ENCODE data around the gene FAM217B. TPM values are rescaled to one million over a fixed set of nuclear protein-coding genes. Genes with fewer than 3 reads are reported as not detected.

The FAM217B gene
- total and polyA plus RNA-seq, 7 experiments from 2014 or later = 19.3 to 47.4 (median 28.0) TPM

GRCh38 chr20:59948212-59948611 is 8.0 kb downstream of the FAM217B start:
- Histone ChIP-seq H3K27ac (ENCODE audit: low read depth, low read length) (peak overlapping the region; percentile 55), H3K36me3 (ENCODE audit: control insufficient read depth in 2 of 3, insufficient read depth in 3 of 3, low read length in 3 of 3) (peaks cover 6 to 14% (median 12%) of the 10 kb centered on the region in 3 experiments), H3K4me1 (ENCODE audit: control insufficient read depth in 2 of 2, insufficient read depth in 2 of 2, low read length in 2 of 2) (peaks cover 0 to 10% of the 10 kb centered on the region in 2 donors), H3K4me3 (ENCODE audit: low read length) (no peak overlapping the region), H3K9me3 (ENCODE audit: control insufficient read depth in 2 of 3, low read length in 3 of 3) (no peaks in the 10 kb centered on the region), H3K27me3 (ENCODE audit: control insufficient read depth in 2 of 2, insufficient read depth in 2 of 2, low read length in 2 of 2) (no peaks in the 10 kb centered on the region)
- Mint-ChIP-seq H3K4me1 (peaks cover 11 to 39% (median 22%) of the 10 kb centered on the region in 7 donors), H3K9me3 (no peaks in the 10 kb centered on the region), H3K27ac (peak overlapping the region in 8 of 9 donors; percentile 82 to 95 (median 90)), H3K27me3 (no peaks in the 10 kb centered on the region), H3K36me3 (peaks cover 0 to 20% (median 7%) of the 10 kb centered on the region in 5 donors), H3K4me3 (peak overlapping the region in 3 of 10 donors; percentile 60 to 70 (median 67))
- ChIA-PET POLR2A (interaction anchor here (4.0 kb wide), 1 partner anchor 8 kb away, joined by 21 read pairs; the partner anchor contains the start of genes FAM217B and PPP1R3D), CTCF (interaction anchor here (0.7 to 2.6 kb wide), 4 partner anchors 12 to 315 kb away, joined by 3 to 13 read pairs (median 4); partner anchors contain the start of gene SYCP2)
- no peak for ATAC-seq
- DNase-seq = no peak
- intact Hi-C loops (cut with micrococcal nuclease) = loop anchor here (1.0 to 10.0 kb wide), 10 partner anchors 8 to 1643 kb away; partner anchors contain the start of genes FAM217B (in 1 of the 2), PPP1R3D (in 1 of the 2), RAB22A (in 1 of the 2) and VAPB (in 1 of the 2)

DNA sequence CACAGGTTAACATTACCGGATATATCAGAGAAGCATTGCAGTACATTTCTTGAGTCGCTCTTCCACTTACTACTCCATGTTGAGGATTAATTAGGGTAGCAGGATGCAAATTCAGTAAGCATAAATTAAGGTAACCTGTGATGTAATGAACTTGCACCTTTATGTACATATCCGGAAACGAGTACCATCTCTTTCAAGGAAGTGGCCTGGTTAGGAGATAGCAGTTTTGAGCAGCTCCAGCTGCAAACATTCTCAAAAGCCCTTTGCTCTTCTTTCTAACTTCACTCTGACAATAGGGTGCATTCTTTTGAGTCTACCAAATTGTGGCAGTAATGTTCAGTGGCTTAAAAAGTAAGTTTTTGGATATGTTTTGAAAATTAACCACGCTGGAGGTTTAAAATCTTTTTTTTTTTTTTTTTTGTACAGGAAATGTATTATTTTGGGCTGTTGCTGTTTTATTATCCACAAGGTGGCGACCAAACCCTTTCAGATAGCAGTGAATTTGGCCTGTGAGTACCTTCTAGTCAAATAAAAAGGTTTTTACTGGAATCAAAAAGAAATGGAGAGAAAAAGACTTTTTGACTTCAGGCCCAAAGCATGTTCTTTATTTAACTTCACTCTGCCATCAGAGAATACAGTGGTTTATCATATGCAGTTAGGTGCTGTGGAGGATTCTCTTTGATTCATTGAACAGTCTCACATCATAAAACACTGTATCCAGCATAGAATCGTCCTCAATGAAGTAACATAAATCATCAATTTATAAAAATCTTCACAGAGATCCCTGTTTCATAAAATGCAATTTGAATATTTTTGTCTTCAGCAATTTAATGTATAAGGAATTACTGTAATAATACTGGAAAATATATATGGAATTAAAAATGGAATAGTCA is 8.9 kb downstream of the FAM217B start:
- H3K4me1 ChIP-seq (ENCODE audit: control insufficient read depth in 2 of 2, insufficient read depth in 2 of 2, low read length in 2 of 2) = peaks cover 0 to 10% of the 10 kb centered on the region in 2 donors
- peak overlapping the region; percentile 82 to 95 (median 89) for H3K27ac Mint-ChIP-seq
- no peak overlapping the region for H3K4me3 ChIP-seq (ENCODE audit: low read length)
- peak overlapping the region in 9 of 10 donors; percentile 34 to 80 (median 70) for H3K4me3 Mint-ChIP-seq
- POLR2A ChIA-PET = interaction anchor here (4.0 kb wide), 1 partner anchor 9 kb away, joined by 21 read pairs; the partner anchor contains the start of genes FAM217B and PPP1R3D
- CTCF ChIA-PET = interaction anchor here (0.6 to 2.6 kb wide), 9 partner anchors 9 to 1270 kb away, joined by 3 to 13 read pairs (median 3); partner anchors contain the start of genes CDH26, FAM217B and PPP1R3D
- intact Hi-C loops (cut with micrococcal nuclease) = loop anchor here (1.0 to 10.0 kb wide), 13 partner anchors 9 to 1644 kb away; partner anchors contain the start of genes FAM217B (in 2 of the 2), PPP1R3D (in 2 of the 2), RAB22A (in 1 of the 2) and VAPB (in 1 of the 2)
- ATAC-seq (peak; percentile 90), DNase-seq (peak in 7 of 9 donors; percentile 56 to 76 (median 72))
- no peaks in the 10 kb centered on the region for H3K9me3 ChIP-seq (ENCODE audit: control insufficient read depth in 2 of 3, low read length in 3 of 3)
- no peaks in the 10 kb centered on the region for H3K9me3 Mint-ChIP-seq
- peaks cover 0 to 16% (median 7%) of the 10 kb centered on the region in 5 donors for H3K36me3 Mint-ChIP-seq
- peaks cover 11 to 38% (median 22%) of the 10 kb centered on the region in 7 donors for H3K4me1 Mint-ChIP-seq
- H3K27ac ChIP-seq (ENCODE audit: low read depth, low read length) = peak overlapping the region; percentile 55
- H3K27me3 Mint-ChIP-seq = no peaks in the 10 kb centered on the region
- no peaks in the 10 kb centered on the region for H3K27me3 ChIP-seq (ENCODE audit: control insufficient read depth in 2 of 2, insufficient read depth in 2 of 2, low read length in 2 of 2)
- H3K36me3 ChIP-seq (ENCODE audit: control insufficient read depth in 2 of 3, insufficient read depth in 3 of 3, low read length in 3 of 3) = peaks cover 0 to 10% (median 5%) of the 10 kb centered on the region in 3 experiments

DNA sequence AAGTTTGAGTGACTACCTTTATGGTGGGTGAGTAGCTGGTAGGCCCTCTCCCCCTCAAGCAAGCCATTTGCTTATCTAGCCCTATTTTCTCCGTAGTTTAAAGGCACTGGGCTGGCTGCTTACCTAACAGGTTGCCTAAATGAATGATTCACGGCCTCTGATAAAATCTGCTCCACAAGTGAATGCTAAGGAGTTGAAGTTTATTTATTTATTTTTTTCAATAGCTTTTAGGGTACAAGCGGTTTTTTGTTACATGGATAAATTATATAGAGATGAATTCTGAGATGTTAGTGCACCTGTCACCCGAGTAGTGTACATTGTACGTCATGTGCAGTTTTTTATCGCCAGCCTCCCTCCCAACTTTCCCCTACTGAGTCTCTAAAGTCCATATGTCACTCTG is 9.7 kb downstream of the FAM217B start:
- H3K27me3 Mint-ChIP-seq = no peaks in the 10 kb centered on the region
- intact Hi-C loops (cut with micrococcal nuclease) = loop anchor here (1.0 to 10.0 kb wide), 13 partner anchors 10 to 1645 kb away; partner anchors contain the start of genes FAM217B (in 1 of the 2), PPP1R3D (in 1 of the 2), RAB22A (in 1 of the 2) and VAPB (in 1 of the 2)
- H3K4me3 ChIP-seq (ENCODE audit: low read length) = no peak overlapping the region
- H3K4me1 Mint-ChIP-seq = peaks cover 8 to 32% (median 21%) of the 10 kb centered on the region in 7 donors
- H3K36me3 Mint-ChIP-seq = peaks cover 0 to 7% (median 0%) of the 10 kb centered on the region in 5 donors
- peak overlapping the region in 8 of 9 donors; percentile 34 to 89 (median 71) for H3K27ac Mint-ChIP-seq
- CTCF ChIA-PET = interaction anchor here (0.7 to 2.6 kb wide), 5 partner anchors 9 to 313 kb away, joined by 3 to 13 read pairs (median 4); partner anchors contain the start of genes CDH26, FAM217B and PPP1R3D
- H3K36me3 ChIP-seq (ENCODE audit: control insufficient read depth in 2 of 3, insufficient read depth in 3 of 3, low read length in 3 of 3) = peaks cover 0 to 1% (median 0%) of the 10 kb centered on the region in 3 experiments
- peaks cover 0 to 10% of the 10 kb centered on the region in 2 donors for H3K4me1 ChIP-seq (ENCODE audit: control insufficient read depth in 2 of 2, insufficient read depth in 2 of 2, low read length in 2 of 2)
- no peak overlapping the region for H3K27ac ChIP-seq (ENCODE audit: low read depth, low read length)
- H3K4me3 Mint-ChIP-seq = no peak overlapping the region
- POLR2A ChIA-PET = interaction anchor here (4.0 kb wide), 1 partner anchor 10 kb away, joined by 21 read pairs; the partner anchor contains the start of genes FAM217B and PPP1R3D
- ATAC-seq (no peak), DNase-seq (no peak)
- no peaks in the 10 kb centered on the region for H3K9me3 ChIP-seq (ENCODE audit: control insufficient read depth in 2 of 3, low read length in 3 of 3)
- no peaks in the 10 kb centered on the region for H3K9me3 Mint-ChIP-seq
- no peaks in the 10 kb centered on the region for H3K27me3 ChIP-seq (ENCODE audit: control insufficient read depth in 2 of 2, insufficient read depth in 2 of 2, low read length in 2 of 2)

DNA sequence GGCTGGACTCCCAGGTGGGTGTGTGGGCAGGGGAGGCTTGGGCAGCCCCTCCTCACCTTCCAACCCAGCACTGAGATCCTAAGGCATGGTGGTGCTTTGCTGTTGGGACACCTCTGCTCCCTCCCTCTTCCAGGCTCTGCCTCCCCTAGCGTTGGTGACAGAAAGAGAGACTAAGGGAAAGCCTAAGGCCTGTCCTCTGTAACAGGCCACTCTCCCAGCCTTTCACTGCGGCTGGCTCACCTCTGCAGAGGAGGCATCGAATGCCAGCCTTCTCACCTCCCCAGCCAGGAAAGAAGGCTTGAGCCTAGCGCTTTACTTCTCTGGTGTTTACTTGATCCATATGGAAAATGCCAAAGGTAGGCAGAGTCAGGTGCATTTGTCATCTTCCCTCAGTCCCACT is 14.5 kb downstream of the FAM217B start:
- Histone ChIP-seq H3K4me1 (ENCODE audit: control insufficient read depth in 2 of 2, insufficient read depth in 2 of 2, low read length in 2 of 2) (no peaks in the 10 kb centered on the region), H3K27me3 (ENCODE audit: control insufficient read depth in 2 of 2, insufficient read depth in 2 of 2, low read length in 2 of 2) (no peaks in the 10 kb centered on the region), H3K36me3 (ENCODE audit: control insufficient read depth in 2 of 3, insufficient read depth in 3 of 3, low read length in 3 of 3) (no peaks in the 10 kb centered on the region), H3K4me3 (ENCODE audit: low read length) (no peak overlapping the region), H3K9me3 (ENCODE audit: control insufficient read depth in 2 of 3, low read length in 3 of 3) (no peaks in the 10 kb centered on the region), H3K27ac (ENCODE audit: low read depth, low read length) (no peak overlapping the region)
- intact Hi-C loops (cut with micrococcal nuclease) = no loop called here
- Mint-ChIP-seq H3K4me1 (no peaks in the 10 kb centered on the region), H3K4me3 (no peak overlapping the region), H3K36me3 (peaks cover 0 to 14% (median 0%) of the 10 kb centered on the region in 5 donors), H3K27ac (no peak overlapping the region), H3K9me3 (no peaks in the 10 kb centered on the region), H3K27me3 (no peaks in the 10 kb centered on the region)
- DNase-seq = no peak
- CTCF ChIA-PET = interaction anchor here (0.5 to 1.1 kb wide), 2 partner anchors 14 to 1274 kb away, joined by 3 read pairs; partner anchors contain the start of genes FAM217B and PPP1R3D
- ATAC-seq = no peak
- POLR2A ChIA-PET = interaction anchor here (0.9 kb wide), 1 partner anchor 14 kb away, joined by 3 read pairs; the partner anchor contains the start of genes FAM217B and PPP1R3D

DNA sequence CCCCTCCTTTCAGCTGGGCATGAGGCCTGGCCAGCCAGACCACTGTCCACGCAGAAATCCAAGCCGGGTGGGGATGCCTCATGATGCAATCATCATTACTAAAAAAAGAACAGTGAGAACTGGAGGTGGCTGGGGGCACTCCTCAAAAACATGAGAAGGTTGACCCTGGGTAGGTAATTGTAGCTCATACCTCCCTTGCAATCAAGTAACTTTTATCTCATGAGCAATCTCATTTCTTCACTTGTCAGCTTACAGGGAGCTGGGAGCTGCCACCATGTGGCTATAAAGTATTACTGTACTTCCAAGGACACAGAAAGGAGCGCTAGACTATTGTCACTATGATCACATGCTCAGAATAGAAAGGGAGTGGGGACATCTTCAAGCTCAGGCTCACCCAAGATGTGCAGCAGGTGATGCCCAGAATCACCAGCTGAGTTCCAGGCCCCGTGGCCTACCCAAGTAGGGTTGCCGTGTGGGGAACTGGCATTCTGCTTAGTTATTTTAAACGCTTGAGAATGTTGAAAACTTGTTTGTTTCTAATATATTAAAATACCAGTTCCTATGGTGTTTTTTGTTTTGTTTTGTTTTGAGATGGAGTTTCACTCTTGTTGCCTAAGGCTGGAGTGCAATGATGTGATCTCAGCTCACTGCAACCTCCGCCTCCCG is 15.1 kb downstream of the FAM217B start:
- intact Hi-C loops (cut with micrococcal nuclease) = no loop called here

More for the DNA sequence above, 15.1 kb downstream of the FAM217B start:
- CTCF ChIA-PET = interaction anchor here (0.5 to 1.4 kb wide), 3 partner anchors 15 to 1274 kb away, joined by 3 to 5 read pairs (median 3); partner anchors contain the start of genes FAM217B, PPP1R3D and SYCP2
- H3K27me3 ChIP-seq (ENCODE audit: control insufficient read depth in 2 of 2, insufficient read depth in 2 of 2, low read length in 2 of 2) = no peaks in the 10 kb centered on the region
- H3K27ac Mint-ChIP-seq = no peak overlapping the region
- no peak overlapping the region for H3K27ac ChIP-seq (ENCODE audit: low read depth, low read length)
- H3K27me3 Mint-ChIP-seq = no peaks in the 10 kb centered on the region
- H3K9me3 Mint-ChIP-seq = no peaks in the 10 kb centered on the region
- peaks cover 0 to 19% (median 5%) of the 10 kb centered on the region in 5 donors for H3K36me3 Mint-ChIP-seq
- no peak overlapping the region for H3K4me3 ChIP-seq (ENCODE audit: low read length)
- H3K4me1 ChIP-seq (ENCODE audit: control insufficient read depth in 2 of 2, insufficient read depth in 2 of 2, low read length in 2 of 2) = no peaks in the 10 kb centered on the region
- POLR2A ChIA-PET = interaction anchor here (0.9 kb wide), 1 partner anchor 14 kb away, joined by 3 read pairs; the partner anchor contains the start of genes FAM217B and PPP1R3D
- no peaks in the 10 kb centered on the region for H3K4me1 Mint-ChIP-seq
- no peaks in the 10 kb centered on the region for H3K36me3 ChIP-seq (ENCODE audit: control insufficient read depth in 2 of 3, insufficient read depth in 3 of 3, low read length in 3 of 3)
- no peaks in the 10 kb centered on the region for H3K9me3 ChIP-seq (ENCODE audit: control insufficient read depth in 2 of 3, low read length in 3 of 3)
- no peak overlapping the region for H3K4me3 Mint-ChIP-seq
- peak; percentile 40 for ATAC-seq
- DNase-seq = no peak
